ENCODE data around the gene BMPR1A.

DNA sequence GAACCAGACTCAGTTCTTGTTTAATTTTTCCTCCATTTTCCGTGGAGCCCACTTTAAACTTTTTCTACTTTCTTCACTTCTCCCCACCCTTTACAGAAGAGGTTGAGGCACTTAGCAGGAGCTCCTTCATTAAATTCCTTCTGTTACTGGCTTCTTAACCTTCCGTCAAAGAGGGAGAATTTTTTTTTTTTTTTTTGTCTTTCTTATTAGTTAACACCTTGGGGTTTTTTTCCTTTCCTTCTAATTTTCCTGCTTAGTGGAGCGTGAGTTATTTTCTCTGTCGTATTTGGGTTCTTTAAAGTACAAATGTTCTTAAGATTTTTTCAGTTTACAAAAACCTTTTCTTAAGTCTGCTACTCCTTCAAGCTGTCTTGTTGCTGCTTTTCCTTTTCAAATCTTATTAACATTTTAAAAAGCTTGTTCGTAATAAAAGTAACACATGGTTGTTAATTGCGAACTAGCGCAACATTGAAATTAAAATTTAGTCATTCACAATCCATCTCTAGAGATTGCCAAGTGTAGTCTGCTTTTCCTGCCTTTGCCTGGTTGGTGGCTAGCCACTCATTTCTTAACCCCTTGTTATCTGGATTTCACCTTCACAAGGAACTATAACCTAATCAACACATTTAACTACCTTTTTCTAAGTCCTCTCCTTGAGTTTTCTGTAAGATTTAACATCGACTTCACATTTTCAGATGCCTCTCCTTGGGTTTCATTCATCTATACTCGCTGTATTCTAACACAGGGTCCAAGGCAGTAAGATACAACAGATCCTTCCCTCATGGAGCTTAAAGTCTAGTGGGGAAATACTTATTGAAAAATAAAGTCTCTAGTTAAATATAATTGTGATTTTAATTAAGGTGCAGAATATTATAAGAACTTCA lies 2.0 kb downstream of the BMPR1A start:
- TF ChIP-seq, protein P1, sequence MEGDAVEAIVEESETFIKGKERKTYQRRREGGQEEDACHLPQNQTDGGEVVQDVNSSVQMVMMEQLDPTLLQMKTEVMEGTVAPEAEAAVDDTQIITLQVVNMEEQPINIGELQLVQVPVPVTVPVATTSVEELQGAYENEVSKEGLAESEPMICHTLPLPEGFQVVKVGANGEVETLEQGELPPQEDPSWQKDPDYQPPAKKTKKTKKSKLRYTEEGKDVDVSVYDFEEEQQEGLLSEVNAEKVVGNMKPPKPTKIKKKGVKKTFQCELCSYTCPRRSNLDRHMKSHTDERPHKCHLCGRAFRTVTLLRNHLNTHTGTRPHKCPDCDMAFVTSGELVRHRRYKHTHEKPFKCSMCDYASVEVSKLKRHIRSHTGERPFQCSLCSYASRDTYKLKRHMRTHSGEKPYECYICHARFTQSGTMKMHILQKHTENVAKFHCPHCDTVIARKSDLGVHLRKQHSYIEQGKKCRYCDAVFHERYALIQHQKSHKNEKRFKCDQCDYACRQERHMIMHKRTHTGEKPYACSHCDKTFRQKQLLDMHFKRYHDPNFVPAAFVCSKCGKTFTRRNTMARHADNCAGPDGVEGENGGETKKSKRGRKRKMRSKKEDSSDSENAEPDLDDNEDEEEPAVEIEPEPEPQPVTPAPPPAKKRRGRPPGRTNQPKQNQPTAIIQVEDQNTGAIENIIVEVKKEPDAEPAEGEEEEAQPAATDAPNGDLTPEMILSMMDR (IDR thresholded peaks at IDR 0.05): no peak
- TF ChIP-seq POLR2A (IDR thresholded peaks at IDR 0.05): no peak

Measured in esophagus squamous epithelium (tissue), 4 donors.